Measurements from ENCODE around the gene RHBDF2.
A peak's percentile ranks its signal among the peaks of the same experiment; 100 is the strongest.

Gene RHBDF2

GRCh38 chr17:76487451-76488192 lies 13.6 kb downstream of the RHBDF2 start:
- no peak for DNase-seq

- peak in 34 of 58 donors; percentile 15 to 67 (median 34) for DNase-seq
These were observed 15.7 kb downstream of the RHBDF2 start for GRCh38 chr17:76485569-76485968.

GRCh38 chr17:76484228-76484725 lies 16.9 kb downstream of the RHBDF2 start:
- DNase-seq: no peak

DNA sequence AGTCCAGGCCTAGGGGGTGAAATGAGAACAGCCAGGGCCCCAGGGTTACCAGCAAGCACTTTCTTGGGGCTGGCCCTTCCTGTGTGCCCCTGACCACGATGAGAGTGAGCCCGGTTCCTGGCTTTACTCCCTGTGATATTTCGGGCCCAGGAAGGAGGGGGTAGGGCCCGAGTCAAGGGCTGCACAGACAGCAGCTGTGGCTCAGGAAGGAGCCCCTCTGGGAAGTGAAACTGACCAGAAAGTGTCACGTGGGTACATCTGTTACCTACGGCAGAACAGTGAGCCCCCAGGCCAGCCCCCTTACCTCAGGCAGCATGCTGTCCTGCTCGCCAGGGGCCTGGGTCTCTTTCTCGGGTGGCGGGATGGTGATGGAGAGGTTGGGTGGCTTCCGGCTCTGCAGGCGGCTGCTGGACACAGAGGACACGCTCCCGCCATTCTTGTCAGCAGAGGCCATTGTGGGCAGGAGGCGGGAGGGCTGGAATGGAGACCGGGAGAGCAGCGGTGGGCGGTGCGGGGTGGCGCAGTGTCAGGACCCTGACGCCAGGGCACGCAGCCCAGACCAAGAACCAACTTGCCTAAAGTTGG lies 20.1 kb downstream of the RHBDF2 start:
- peak in 28 of 58 donors; percentile 20 to 70 (median 39) for DNase-seq

GRCh38 chr17:76480632-76481031 lies 20.6 kb downstream of the RHBDF2 start:
- peak in 7 of 58 donors; percentile 21 to 70 (median 42) for DNase-seq

DNA sequence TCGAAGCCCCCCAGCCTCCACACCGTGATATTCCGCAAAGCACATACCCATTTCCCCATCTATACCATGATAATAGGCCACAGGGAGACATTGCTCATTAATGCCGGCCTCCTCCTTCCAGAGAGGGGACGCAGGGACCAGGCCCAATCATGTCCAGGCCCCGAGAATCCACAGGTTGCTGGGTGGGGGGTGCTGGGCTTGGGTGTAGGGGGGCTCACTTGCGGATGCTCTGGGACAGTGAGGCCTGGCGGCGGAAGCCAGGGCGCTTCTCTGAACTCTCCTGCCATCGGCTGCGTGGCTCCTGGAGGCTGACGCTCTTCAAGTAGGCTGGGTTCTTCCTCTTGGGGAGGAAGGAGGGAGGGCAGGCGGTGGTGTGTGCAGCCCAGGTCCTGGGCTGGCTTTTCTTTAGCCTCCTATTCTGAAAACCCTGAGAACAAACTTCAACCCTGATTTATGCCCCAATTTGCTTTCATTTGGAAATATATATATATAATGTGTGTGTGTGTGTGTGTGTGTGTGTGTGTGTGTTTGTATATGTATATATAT lies 21.6 kb downstream of the RHBDF2 start:
- no peak for DNase-seq

- no peak for DNase-seq
These were observed 22.3 kb downstream of the RHBDF2 start for GRCh38 chr17:76478730-76479514.

- no peak for DNase-seq
These were observed 23.1 kb downstream of the RHBDF2 start for GRCh38 chr17:76478097-76478496.

DNA sequence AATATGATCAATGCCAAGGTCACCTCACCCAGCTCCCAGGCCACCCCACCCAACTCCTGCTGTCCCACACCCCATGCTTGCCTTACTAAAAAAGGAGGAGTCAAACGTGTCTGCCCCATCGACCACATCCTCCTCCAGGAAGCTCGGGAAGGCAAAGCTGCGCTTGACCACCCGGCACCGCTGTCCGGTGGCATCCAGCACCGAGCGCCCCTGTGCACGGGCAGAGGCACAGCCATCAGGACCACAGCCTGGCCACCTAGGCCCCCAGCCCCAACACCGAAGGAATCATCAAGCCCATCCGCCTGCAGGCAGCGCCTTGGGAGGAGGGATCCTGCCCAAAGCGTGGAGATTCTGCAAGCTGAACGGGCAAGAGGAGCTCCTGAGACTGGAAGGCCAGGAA lies 23.6 kb downstream of the RHBDF2 start:
- no peak for DNase-seq

- no peak for DNase-seq
These were observed 24.5 kb downstream of the RHBDF2 start for GRCh38 chr17:76476736-76477135.

GRCh38 chr17:76475302-76475701 lies 25.9 kb downstream of the RHBDF2 start:
- no peak for DNase-seq

GRCh38 chr17:76474894-76475293 lies 26.3 kb downstream of the RHBDF2 start:
- DNase-seq: no peak

GRCh38 chr17:76474238-76474637 lies 27.0 kb downstream of the RHBDF2 start:
- no peak for DNase-seq

- no peak for DNase-seq
These were observed 27.7 kb downstream of the RHBDF2 start for GRCh38 chr17:76473541-76473985.

- DNase-seq: no peak
These were observed 28.5 kb downstream of the RHBDF2 start for GRCh38 chr17:76472726-76473125.

DNA sequence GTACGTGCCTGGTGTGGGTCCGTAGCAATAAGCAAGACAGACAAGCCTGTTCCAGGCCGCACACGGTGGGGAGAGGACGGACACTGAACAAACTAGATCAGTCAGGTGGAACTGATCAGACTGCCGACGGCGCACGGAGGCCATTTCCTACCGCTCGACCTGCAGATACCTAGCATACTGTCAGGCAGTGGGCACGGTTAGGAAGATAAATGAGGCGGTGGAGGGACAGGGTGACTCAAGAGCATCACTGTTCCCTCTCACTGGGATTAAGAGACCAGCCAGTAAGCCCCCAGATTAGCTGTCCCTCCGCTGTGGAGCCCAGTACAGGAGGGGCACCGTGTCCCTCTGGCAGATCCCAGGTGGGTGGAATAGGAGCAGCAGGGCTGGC lies 29.0 kb downstream of the RHBDF2 start:
- DNase-seq: no peak

DNA sequence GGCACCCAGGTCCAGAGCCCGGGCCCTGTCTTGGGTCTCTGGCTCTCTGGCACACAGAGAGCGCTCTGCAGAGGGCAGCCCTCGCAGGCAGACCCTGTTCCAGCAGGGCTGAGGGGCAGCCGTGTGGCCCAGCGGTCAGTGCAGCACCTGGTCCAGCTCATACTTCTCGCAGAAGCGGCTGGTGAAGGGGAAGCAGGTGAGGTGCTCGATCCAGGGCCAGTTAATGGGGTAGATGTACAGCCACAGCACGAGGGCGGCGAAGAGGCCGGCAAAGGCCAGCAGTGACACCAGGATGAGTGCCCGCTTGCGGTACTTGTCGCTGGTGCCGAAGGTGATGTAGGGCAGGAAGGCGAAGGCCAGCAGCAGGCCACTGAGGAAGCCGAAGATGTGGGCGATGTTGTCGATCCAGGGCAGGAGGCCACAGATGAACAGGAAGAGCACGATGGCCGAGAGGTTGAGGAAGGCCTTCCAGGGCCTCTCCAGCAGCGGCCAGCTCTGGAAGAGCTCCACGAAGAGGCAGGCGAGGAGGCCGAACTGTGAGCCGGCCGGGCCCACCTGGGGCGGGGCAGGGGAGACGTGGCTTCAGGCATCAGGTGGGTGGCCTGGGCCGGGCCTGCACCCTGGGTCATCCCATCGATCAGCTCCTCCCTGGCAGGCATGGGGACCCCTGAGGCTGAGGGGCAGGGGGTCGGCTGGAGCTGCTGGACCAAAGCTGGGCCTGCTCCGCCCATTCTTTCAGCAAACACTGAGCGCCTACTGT lies 29.5 kb downstream of the RHBDF2 start:
- no peak for DNase-seq

GRCh38 chr17:76469991-76470739 lies 31.1 kb downstream of the RHBDF2 start:
- DNase-seq: no peak

DNA sequence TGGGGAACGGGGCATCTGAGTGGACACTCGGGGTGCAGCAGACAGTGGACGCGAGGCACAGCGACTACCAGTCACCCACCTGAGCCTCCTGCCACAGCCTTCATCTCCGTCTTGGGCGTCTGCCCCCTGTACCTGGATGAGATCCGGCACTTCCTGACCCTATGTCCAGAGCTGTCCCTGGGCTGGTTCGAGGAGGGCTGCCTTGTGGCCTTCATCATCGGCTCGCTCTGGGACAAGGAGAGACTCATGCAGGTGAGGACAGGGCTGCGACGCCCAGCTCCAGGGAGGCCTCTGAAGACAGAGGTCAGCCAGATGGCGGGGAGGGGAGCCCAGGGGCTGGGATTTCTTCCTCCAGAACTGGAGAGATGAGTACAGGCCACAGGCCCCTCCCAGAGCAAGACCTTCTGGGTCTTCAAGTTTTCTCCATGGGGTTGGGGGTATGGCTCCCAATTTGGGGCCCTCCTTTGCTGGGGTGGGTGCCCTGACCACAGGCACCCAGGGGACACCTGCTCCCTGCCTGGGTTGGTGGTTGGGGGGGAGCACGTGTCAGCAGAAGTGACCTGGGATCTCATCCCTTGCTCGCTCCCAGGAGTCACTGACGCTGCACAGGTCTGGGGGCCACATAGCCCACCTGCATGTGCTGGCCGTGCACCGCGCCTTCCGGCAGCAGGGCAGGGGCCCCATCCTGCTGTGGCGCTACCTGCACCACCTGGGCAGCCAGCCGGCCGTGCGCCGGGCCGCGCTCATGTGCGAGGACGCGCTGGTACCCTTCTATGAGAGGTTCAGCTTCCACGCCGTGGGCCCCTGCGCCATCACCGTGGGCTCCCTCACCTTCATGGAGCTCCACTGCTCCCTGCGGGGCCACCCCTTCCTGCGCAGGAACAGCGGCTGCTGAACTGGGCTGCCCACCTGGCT lies 31.9 kb downstream of the RHBDF2 start:
- DNase-seq: no peak

Data from anterior cingulate cortex (tissue), 58 donors.